Nephron progenitor cell (in vitro differentiated cells): ENCODE results near the gene DDX54.

ENCODE experiments used
- DNase-seq: peaks from one replicate; pipeline ENCODE4 v3.0.0; 2021
- H3K27ac Mint-ChIP-seq: 2 replicates; pipeline ENCODE4 v1.8.0; 2021; ENCODE audit warnings: mild to moderate bottlenecking, moderate library complexity, mixed read lengths
- H3K27me3 Mint-ChIP-seq: 2 replicates; pipeline ENCODE4 v1.8.0; 2021; ENCODE audit warnings: mild to moderate bottlenecking, low read depth, mixed read lengths; ENCODE audit not compliant: poor library complexity
- H3K36me3 Mint-ChIP-seq: 2 replicates; pipeline ENCODE4 v1.8.0; 2021; ENCODE audit warnings: low read depth, mixed read lengths
- H3K4me1 Mint-ChIP-seq: 2 replicates; pipeline ENCODE4 v1.8.0; 2021; ENCODE audit warnings: mixed read lengths
- H3K4me3 Mint-ChIP-seq: 2 replicates; pipeline ENCODE4 v1.8.0; 2021; ENCODE audit warnings: mild to moderate bottlenecking, moderate library complexity, mixed read lengths
- H3K9me3 Mint-ChIP-seq: 2 replicates; pipeline ENCODE4 v1.8.0; 2021; ENCODE audit warnings: mild to moderate bottlenecking, moderate library complexity, mixed read lengths
- TF ChIP-seq, protein P1 (sequence below): fragments of 200-600 bp; sonication (generic); IDR thresholded peaks from 2 replicates; pipeline ENCODE4 v1.5.0; 2021; ENCODE audit warnings: antibody characterized with exemption

DDX54 gene

DNA sequence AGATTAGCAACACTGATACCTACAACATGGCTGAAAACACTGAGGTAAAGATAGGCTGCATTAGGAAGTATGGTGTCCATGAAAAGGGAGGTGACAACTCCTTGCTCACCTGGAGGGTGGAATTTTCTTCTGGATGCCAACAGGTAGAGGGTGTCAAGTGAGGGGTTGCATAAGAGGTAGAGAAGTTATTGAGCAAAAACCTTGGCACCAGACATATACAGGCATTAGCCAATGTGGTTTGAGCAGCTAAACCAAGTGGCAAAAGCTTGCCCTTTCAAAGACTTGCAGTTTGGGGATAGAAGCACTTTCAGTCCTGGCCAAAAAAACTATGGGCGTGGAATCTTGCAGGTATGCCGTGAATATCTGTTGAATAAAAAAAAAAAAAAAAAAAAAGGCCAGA lies 4.1 kb upstream of the DDX54 start:
- peaks cover 57% of the 10 kb centered on the region for H3K4me1 Mint-ChIP-seq
- H3K9me3 Mint-ChIP-seq = no peaks in the 10 kb centered on the region
- no peak overlapping the region for H3K4me3 Mint-ChIP-seq
- no peak for DNase-seq
- TF ChIP-seq, protein P1, sequence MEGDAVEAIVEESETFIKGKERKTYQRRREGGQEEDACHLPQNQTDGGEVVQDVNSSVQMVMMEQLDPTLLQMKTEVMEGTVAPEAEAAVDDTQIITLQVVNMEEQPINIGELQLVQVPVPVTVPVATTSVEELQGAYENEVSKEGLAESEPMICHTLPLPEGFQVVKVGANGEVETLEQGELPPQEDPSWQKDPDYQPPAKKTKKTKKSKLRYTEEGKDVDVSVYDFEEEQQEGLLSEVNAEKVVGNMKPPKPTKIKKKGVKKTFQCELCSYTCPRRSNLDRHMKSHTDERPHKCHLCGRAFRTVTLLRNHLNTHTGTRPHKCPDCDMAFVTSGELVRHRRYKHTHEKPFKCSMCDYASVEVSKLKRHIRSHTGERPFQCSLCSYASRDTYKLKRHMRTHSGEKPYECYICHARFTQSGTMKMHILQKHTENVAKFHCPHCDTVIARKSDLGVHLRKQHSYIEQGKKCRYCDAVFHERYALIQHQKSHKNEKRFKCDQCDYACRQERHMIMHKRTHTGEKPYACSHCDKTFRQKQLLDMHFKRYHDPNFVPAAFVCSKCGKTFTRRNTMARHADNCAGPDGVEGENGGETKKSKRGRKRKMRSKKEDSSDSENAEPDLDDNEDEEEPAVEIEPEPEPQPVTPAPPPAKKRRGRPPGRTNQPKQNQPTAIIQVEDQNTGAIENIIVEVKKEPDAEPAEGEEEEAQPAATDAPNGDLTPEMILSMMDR = no peak
- H3K27ac Mint-ChIP-seq = no peak overlapping the region
- peaks cover 52% of the 10 kb centered on the region for H3K36me3 Mint-ChIP-seq
- H3K27me3 Mint-ChIP-seq = no peaks in the 10 kb centered on the region

DNA sequence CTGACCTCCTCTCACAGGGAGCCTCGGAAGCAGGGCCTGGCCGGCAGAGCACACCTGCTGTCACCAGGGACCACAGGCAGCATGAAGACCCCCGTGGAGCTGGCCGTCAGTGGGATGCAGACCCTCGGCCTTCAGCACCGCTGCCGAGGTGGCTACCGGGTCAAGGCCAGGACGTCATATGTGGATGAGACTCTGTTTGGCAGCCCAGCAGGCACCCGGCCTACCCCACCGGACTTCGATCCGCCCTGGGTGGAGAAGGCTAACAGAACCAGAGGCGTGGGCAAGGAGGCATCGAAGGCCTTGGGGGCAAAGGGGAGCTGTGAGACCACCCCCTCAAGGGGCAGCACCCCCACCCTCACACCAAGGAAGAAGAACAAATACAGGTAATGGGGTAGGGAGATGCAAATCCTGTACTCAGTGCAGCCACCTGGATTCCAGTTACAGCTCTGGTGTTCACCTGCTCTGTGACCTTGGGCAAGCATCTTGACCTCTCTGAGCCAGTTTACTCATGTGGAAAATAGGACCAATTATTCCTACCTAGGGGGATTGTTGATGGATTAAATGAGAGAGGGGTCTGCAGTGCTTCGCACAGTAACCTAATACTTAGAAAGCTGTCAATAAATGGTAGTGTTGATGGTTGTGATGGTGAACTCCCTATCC lies 1.5 kb upstream of the DDX54 start:
- peaks cover 45% of the 10 kb centered on the region for H3K36me3 Mint-ChIP-seq
- no peaks in the 10 kb centered on the region for H3K9me3 Mint-ChIP-seq
- no peak for DNase-seq
- H3K27me3 Mint-ChIP-seq = no peaks in the 10 kb centered on the region
- H3K27ac Mint-ChIP-seq = peak overlapping the region; percentile 96
- H3K4me1 Mint-ChIP-seq = peaks cover 39% of the 10 kb centered on the region
- H3K4me3 Mint-ChIP-seq = peak overlapping the region; percentile 92
- TF ChIP-seq, protein P1 = no peak

DNA sequence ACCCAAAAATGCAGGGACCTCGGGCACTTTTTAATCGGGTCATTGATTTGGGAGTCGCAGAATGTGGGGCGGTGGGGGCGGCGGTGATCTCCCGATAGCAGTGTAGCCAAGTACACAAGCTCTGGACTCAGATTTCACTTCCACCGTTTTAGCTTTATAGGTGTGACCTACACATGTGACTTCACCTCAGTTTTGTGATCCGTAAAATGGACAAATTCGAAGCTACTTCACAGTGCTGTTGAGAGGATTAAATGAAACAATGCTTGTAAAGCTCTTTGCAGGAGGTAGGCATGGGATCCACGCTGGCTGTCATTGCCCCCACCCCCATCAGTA lies 721 bp upstream of the DDX54 start:
- Mint-ChIP-seq H3K27ac (no peak overlapping the region), H3K4me1 (peaks cover 38% of the 10 kb centered on the region), H3K27me3 (no peaks in the 10 kb centered on the region), H3K36me3 (peaks cover 41% of the 10 kb centered on the region), H3K4me3 (peak overlapping the region; percentile 92), H3K9me3 (no peaks in the 10 kb centered on the region)
- DNase-seq = no peak
- TF ChIP-seq, protein P1 = no peak

DNA sequence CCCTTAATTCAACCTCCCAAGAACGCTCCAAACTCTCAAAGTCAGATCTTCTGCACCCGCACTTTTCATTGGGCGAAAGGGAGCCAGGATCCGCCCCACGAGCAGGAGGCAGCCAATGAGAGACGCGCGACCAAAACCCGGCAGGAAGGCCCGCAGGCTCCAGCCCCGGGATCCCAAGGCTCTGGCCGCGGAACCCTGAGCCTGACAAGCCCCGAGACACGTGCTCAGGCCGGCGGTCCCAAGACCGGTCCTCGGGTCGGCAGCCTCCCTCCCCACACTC lies 438 bp downstream of the DDX54 start:
- H3K36me3 Mint-ChIP-seq = peaks cover 46% of the 10 kb centered on the region
- peak; percentile 84 for DNase-seq
- TF ChIP-seq, protein P1 = no peak
- H3K4me1 Mint-ChIP-seq = peaks cover 30% of the 10 kb centered on the region
- no peaks in the 10 kb centered on the region for H3K9me3 Mint-ChIP-seq
- H3K4me3 Mint-ChIP-seq = peak overlapping the region; percentile 92
- no peaks in the 10 kb centered on the region for H3K27me3 Mint-ChIP-seq
- peak overlapping the region; percentile 89 for H3K27ac Mint-ChIP-seq

DNA sequence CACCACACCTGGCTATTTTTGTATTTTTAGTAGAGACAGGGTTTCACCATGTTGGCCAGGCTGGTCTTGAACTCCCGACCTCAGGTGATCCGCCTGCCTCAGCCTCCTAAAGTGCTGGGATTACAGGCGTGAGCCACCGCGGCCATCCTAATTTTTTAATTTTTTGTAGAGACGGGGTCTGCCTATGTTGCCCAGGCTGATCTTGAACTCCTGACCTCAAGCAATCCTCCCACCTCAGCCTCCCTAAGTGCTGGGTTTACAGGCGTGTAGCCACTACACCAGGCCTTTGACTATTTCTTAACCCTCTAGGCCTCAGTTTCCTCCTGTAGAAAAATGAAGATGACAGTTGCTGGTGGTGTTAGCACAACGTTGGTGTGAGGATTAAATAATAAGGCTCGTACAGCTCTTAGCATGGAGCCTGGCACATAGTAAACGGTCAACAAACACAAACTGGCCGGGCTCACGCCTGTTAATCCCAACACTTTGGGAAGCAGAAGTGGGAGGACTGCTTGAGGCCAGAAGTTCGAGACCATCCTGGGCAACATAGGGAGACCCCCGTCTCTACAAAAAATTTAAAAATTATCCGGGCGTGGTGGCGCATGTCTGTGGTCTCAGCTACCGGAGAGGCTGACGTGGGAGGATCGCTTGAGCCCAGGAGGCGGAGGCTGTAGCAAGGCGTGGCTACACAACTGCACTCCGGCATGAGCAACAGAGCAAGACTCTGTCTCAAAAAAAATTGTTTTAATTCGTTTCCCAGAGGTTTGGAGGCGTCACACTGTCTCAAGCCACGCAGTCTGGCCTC lies 979 bp downstream of the DDX54 start:
- TF ChIP-seq, protein P1 = no peak
- Mint-ChIP-seq H3K9me3 (no peaks in the 10 kb centered on the region), H3K36me3 (peaks cover 50% of the 10 kb centered on the region), H3K27ac (peak overlapping the region; percentile 89), H3K4me3 (peak overlapping the region; percentile 92), H3K4me1 (peaks cover 28% of the 10 kb centered on the region), H3K27me3 (no peaks in the 10 kb centered on the region)
- DNase-seq = no peak

DNA sequence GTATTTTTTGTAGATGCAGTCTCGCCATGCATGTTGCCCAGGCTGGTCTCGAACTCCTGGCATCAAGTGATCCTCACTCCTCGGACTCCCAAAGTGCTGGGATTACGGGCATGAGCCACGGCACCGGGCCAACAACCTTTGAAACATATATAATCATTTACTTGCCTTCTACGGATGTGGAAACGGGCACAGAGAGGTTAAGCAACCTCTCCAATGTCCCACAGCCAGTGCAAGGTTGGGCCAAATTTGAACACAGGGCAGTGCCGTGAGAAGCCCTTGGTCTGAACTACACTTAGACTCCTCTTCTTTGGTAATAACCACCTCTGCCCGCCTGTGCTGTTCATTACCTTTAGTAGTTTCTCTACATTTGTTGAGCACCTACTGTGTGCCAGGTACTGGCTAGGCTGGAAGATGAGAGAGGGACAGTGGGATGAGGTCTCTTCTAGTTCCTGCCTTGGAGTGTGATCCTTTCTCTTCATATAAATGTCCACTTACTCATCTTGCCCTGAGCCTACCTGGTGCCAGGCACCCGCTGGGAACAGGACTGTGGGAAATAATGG lies 2.2 kb downstream of the DDX54 start:
- TF ChIP-seq, protein P1 = no peak
- no peaks in the 10 kb centered on the region for H3K27me3 Mint-ChIP-seq
- no peak overlapping the region for H3K4me3 Mint-ChIP-seq
- peaks cover 54% of the 10 kb centered on the region for H3K36me3 Mint-ChIP-seq
- H3K27ac Mint-ChIP-seq = no peak overlapping the region
- DNase-seq = no peak
- peaks cover 26% of the 10 kb centered on the region for H3K4me1 Mint-ChIP-seq
- no peaks in the 10 kb centered on the region for H3K9me3 Mint-ChIP-seq
